GM19023 (cell line): Measurements from ENCODE around the gene ADAM20.
"Not testable (repeated sequence)": the region's sequence is repeated elsewhere in the genome, so short reads cannot be mapped to it uniquely, and the experiment has no call there.

Experiments used
- ATAC-seq: cut with Tn5 transposase; IDR thresholded peaks from one replicate; pipeline ENCODE4 v1.9.1; 2021; ENCODE audit warnings: mild to moderate bottlenecking, moderate library complexity; ENCODE audit not compliant: unreplicated experiment

The ADAM20 gene

GRCh38 chr14:70534904-70535303 is at the start of gene ADAM20:
ADAM20 (minus strand) TSS chr14:70535004; CDS start chr14:70524757, 10,247 bp downstream.
- no peak for ATAC-seq

GRCh38 chr14:70576891-70577290 is 42.1 kb upstream of the ADAM20 start:
- no peak for ATAC-seq

DNA sequence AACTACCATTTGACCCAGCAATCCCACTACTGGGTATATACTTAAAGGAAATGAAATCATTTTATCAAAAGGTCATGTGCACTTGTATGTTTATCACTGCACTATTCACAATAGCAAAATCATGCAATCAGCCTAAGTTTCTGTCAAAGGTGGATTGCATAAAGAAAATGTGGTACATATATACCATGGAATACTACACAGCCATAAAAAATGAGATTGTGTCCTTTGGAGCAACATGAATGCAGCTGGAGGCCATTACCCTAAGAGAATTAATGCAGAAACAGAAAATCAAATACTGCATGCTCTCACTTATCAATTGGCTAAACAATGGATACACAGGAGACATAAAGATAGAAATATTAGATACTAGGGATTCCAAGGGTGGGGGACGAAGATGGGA is 38.2 kb upstream of the ADAM20 start:
- no peak for ATAC-seq

DNA sequence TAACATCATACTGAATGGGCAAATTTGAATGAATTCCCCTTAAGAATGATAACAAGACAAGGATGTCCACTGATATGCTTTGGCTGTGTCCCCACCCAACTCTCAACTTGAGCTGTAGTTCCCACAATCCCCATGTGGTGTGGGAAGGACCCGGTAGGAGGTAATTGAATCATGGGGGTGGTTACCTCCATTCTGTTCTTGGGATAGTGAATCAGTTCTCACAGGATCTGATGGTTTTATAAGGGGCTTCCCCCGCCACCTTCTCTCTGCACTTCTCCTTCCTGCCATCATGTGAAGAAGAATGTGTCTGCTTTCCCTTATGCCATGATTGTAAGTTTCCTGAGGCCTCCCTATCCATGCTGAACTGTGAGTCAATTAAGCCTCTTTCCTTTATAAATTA is 36.3 kb upstream of the ADAM20 start:
- no peak for ATAC-seq

DNA sequence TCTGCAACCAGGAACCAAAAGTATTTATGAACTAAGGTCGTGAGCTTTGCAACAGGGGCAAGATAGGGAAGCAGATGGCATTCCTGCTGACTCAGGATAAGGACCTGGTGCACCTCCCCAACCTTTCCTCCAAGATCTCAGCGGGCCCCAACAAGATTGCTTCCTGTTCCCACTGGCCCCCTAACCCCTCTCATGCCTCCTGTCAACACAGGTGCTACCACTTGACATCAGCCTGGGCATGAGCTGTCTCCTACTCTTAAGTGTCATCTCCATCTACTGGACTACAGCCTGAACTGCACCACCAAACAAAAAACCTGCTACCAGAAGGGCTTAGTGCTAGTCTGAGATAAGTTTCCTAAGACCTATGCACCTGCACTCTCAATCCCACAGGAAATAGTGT is 33.0 kb upstream of the ADAM20 start:
- no peak for ATAC-seq

GRCh38 chr14:70563869-70564268 is 29.1 kb upstream of the ADAM20 start:
- no peak for ATAC-seq

DNA sequence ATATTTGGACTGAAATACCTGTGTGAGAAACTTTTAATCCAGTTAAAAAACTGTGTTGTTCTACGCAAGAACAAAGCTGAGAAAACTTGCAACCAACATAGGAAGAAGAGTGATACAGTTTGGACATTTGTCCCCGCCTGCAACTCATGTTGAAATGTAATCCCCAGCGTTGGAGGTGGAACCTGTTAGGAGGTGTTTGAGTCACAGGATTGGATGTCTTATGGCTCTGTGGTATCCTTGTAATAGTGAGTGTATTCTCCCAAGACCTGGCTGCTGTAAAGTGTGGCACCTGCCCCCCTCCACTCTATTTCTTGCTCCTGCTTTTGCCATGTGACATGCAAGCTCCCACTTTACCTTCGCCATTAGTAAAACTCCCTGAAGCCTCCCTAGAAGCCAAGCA is 28.6 kb upstream of the ADAM20 start:
- no peak for ATAC-seq

DNA sequence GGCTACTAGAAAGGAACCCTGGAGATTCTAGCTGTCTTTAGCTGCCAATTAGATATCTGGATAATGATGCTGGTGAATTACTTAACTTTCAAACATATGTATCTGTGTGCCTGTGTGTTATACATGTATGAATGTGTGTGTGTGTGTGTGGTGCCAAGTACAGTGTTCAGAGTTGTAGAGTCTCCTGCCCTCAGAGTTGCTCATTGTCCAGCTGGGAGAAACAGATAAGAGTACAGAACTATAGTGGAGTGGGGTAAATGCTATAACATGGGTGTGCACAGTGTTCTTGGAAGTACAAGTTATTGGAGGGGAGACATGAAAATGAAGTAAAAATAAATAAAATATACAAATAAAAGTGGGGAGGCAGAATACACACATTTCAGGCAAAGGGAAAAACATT is 23.6 kb upstream of the ADAM20 start:
- ATAC-seq, result no peak

DNA sequence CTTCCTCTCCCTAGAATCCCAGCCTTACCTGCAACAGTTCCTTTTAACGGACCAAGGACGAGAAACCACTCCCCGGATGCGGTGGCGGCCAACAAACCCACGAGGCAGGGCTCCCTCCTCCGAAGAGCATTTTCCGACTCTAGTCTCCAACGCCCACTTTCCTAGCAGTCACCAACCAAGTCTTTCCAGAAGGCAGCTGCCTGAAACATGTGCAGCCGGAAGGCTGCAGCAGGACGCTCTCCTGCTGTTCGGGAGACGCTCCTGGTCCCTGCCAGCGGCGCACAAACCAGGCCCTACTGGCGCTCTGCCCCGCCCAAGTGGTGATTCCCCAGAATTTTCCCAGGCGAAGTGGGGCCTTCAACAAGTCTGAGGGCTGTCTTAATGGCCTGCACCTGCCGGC is 21.1 kb upstream of the ADAM20 start:
- no peak for ATAC-seq

GRCh38 chr14:70538087-70538486 is 3.3 kb upstream of the ADAM20 start:
- ATAC-seq, result no peak

GRCh38 chr14:70536830-70537229 is 2.0 kb upstream of the ADAM20 start:
- ATAC-seq, result no peak

GRCh38 chr14:70530417-70530816 is 4.4 kb downstream of the ADAM20 start:
- ATAC-seq, result no peak

DNA sequence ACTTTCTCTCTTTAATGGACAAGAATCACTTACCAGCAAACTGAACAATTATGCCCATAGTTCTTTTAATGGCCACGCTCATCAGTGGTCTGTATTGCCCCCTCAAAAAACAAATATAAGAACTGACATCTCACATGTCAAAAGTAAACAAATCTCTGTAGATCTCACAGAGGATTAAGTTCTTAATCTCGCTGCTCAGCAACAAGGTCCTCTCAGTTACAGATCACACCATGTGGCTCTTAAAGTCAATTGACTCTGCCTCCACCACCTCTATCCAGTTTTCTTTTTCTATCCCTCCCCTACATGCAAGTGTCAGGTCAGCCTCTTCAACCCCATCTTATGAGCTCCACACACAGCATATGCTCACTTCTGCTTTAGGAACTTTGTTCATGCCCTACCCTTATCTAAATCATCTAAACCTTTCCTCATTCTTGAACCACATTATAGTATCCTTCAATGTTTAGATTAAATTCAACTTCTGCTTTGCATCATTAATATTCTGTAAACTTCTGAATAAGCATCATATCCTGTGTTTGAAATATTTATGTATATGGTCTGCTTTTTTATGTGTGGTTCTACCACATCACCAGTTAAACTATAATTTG is 7.2 kb downstream of the ADAM20 start:
- ATAC-seq, result no peak

DNA sequence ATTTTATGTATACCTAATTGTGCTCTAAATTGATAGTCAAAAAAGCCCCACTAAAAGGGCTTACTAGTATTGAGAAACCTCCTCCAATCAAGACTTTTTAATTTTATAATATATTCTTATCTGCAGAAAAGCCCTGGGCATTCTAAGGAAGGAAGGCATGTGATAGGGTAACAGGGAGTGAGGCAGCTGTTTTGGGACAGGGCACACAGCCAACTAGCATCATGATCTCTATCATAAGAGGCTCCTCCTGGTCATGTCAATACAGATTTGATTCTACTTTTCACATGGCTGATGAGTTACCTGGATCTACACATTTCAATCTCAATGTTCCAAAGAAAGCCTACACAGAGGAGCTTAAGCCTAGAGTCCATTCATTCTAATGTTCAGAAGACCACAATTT is 9.1 kb downstream of the ADAM20 start:
- ATAC-seq, result no peak

GRCh38 chr14:70515811-70516210 is 19.0 kb downstream of the ADAM20 start:
- no peak for ATAC-seq

DNA sequence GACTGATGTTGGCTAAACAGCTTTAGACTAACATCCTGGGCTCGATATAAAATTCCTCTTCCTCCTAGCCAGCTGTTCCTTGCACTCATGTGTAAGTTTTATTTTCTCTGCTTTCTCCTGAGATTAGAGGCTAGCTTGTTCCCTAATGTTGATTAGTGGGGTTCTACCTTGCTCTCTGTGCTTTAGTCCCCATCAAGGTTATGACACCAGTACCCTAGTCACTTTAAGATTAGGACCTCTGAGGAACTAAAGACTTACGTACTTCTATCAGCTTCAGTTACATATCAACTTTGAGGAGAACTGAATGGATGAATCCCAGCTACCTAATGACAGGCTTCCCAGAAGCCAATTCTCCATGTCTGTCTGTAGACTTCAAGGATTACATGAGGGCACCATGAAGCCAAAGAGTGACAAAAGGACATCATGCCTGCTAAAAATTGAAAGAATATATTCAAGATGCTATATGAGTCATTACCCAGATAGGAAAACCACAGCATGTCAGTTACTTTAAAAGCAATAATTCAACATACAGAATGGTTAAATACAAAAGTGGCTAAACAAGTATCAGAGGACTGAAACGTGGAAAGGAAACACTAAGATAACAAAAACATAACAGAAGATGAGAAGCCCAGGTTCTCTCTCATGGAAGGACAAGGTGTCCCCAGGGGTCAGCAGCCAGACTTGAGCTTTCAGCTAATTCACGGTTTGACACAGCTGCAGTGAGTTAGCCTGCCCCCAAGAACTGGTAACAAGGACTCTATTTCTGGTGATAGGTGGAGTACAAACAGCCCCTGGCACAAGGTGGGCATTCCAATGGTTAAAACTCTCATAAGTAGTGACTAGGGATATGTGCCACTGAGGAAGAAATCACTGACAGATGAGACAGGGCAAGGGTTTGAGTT is 20.4 kb downstream of the ADAM20 start:
- ATAC-seq, result no peak

- ATAC-seq, result no peak
These were observed 36.6 kb downstream of the ADAM20 start for GRCh38 chr14:70498191-70498590.

DNA sequence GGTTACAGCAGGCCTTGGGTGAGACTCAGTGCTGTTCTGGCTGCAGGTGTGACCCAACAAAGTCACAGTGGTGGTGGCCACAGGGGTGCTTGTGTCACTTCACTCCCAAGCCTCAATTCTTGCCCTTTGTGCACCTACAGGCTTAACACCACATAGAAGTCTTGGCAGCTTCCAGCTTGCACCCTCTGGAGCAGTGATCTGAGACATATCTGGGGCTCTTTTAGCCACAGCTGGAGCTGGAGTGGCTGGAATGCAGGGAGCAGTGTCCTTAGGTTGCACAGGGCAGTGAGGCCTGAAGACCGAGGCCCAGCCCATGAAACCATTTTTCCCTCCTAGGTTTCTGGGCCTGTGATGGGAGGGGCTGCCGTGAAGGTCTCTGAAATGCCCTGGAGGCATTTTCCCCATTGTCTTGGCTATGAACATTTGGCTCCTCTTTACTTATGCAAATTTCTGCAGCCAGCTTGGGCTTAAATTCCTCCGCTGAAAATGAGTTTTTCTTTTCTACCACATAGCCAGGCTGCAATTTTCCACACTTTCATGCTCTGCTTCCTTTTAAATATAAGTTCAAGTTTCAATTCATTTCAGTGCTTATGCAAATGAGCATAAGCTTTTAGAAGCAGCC is 45.1 kb downstream of the ADAM20 start:
- no peak for ATAC-seq

DNA sequence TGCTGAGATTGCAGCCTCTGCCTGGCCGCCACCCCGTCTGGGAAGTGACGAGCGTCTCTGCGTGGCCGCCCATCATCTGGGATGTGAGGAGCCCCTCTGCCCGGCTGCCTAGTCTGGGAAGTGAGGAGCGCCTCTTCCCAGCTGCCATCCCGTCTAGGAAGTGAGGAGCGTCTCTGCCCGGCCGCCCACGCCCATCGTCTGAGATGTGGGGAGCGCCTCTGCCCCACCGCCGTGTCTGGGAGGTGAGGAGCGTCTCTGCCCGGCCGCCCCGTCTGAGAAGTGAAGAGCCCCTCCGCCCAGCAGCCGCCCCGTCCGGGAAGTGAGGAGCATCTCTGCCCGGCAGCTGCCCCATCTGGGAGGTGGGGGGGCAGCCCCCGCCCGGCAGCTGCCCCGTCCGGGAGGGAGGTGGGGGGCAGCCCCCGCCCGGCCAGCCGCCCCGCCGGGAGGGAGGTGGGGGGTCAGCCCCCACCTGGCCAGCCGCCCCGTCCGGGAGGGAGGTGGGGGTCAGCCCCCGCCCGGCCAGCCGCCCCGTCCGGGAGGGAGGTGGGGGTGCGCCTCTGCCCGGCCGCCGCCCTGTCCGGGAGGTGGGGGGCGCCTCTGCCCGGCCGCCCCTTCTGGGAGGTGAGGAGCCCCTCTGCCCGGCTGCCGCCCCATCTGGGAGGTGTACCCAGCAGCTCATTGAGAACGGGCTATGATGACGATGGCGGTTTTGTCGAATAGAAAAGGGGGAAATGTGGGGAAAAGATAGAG is 57.3 kb downstream of the ADAM20 start:
- ATAC-seq, result not testable (repeated sequence)

GRCh38 chr14:70475459-70475858 is 59.3 kb downstream of the ADAM20 start:
- not testable (repeated sequence) for ATAC-seq

GRCh38 chr14:70473825-70474224 is 61.0 kb downstream of the ADAM20 start:
- no peak for ATAC-seq
